Measurements from ENCODE around the gene ANXA11. TPM values are rescaled to one million over a fixed set of nuclear protein-coding genes. Genes with fewer than 3 reads are reported as not detected.

ANXA11 gene
- total RNA-seq, 3 donors from 2014 or later = 83.3 to 102 (median 93.4) TPM

- Histone ChIP-seq H3K4me3 (no peak overlapping the region), H3K9me3 (no peaks in the 10 kb centered on the region), H3K27ac (peak overlapping the region; percentile 37 to 84), H3K4me1 (peaks cover 0 to 15% of the 10 kb centered on the region in 2 donors), H3K27me3 (no peaks in the 10 kb centered on the region), H3K36me3 (no peaks in the 10 kb centered on the region)
- DNase-seq (ENCODE audit: low spot score in 2 of 2) = no peak
- no peak for TF ChIP-seq POLR2A (IDR thresholded peaks at IDR 0.05)
- TF ChIP-seq, protein P1, sequence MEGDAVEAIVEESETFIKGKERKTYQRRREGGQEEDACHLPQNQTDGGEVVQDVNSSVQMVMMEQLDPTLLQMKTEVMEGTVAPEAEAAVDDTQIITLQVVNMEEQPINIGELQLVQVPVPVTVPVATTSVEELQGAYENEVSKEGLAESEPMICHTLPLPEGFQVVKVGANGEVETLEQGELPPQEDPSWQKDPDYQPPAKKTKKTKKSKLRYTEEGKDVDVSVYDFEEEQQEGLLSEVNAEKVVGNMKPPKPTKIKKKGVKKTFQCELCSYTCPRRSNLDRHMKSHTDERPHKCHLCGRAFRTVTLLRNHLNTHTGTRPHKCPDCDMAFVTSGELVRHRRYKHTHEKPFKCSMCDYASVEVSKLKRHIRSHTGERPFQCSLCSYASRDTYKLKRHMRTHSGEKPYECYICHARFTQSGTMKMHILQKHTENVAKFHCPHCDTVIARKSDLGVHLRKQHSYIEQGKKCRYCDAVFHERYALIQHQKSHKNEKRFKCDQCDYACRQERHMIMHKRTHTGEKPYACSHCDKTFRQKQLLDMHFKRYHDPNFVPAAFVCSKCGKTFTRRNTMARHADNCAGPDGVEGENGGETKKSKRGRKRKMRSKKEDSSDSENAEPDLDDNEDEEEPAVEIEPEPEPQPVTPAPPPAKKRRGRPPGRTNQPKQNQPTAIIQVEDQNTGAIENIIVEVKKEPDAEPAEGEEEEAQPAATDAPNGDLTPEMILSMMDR (IDR thresholded peaks at IDR 0.05) = no peak
- no peak for TF ChIP-seq POLR2AphosphoS5 (IDR thresholded peaks at IDR 0.05)
- intact Hi-C loops (cut with DNase I; ENCODE audit: low total_unique reads) = no loop called here
Observed at GRCh38 chr10:80188713-80189112, 16.6 kb downstream of the ANXA11 start.

- Histone ChIP-seq H3K27ac (peak overlapping the region; percentile 70 to 84), H3K9me3 (no peaks in the 10 kb centered on the region), H3K27me3 (no peaks in the 10 kb centered on the region), H3K36me3 (no peaks in the 10 kb centered on the region), H3K4me3 (no peak overlapping the region), H3K4me1 (peaks cover 0 to 15% of the 10 kb centered on the region in 2 donors)
- peak in 1 of 2 donors; percentile 52 for DNase-seq (ENCODE audit: low spot score in 2 of 2)
- TF ChIP-seq POLR2AphosphoS5 (IDR thresholded peaks at IDR 0.05) (no peak), POLR2A (IDR thresholded peaks at IDR 0.05) (no peak)
- TF ChIP-seq, protein P1 (IDR thresholded peaks at IDR 0.05) = no peak
- intact Hi-C loops (cut with DNase I; ENCODE audit: low total_unique reads) = no loop called here
Observed at GRCh38 chr10:80187465-80188409, 17.6 kb downstream of the ANXA11 start.

DNA sequence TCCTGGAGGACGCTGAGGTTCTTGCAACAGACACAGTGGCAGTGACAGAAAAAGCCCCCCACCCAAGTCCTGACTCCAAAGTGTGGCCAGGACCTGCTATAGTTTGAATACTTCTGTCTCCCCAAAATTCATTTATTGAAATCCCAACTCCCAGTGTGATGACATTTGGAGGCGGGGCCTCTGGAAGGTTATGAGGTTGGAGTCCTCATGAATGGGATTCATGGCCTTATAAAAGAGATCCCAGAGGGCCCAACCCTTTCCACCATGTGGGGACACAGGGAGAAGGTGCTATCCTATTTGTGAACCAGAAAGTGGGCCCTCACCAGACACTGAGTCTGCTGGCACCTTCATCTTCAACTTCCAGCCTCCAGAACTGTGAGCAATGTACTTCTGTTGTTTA lies 18.3 kb downstream of the ANXA11 start:
- intact Hi-C loops (cut with DNase I; ENCODE audit: low total_unique reads) = no loop called here
- peak overlapping the region; percentile 70 to 84 for H3K27ac ChIP-seq

DNA sequence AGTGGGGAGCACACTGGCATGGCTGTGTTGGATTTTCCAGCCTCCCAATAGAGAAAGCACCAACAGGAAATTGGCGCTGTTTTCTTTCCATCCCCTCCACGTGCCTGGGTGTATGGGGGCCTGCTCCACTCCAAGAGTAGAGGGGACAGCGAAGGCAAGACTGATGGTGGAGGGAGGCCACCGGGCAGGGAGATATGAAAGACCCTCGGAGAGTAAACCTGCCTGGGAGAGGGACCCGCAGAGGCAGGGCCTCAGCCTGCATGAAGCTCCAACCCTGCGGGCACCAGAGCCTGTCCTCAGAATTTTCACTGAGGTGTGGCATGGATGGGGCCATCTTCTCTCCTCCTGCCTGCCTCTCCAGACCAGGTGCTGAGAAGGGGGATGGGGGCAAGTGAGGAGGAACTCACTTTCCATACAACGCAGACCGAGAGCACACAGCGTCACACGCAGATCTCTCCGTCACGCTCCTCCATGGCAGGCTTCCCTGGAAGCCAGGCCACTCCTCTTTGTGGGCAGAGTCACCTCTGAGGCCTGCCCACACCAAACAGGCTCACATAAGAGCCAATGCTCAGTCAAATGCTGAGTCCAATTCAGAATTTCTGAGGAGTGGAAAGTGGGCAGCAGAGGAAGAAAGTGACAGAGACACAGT lies 18.8 kb downstream of the ANXA11 start:
- Histone ChIP-seq H3K27me3 (no peaks in the 10 kb centered on the region), H3K4me1 (peaks cover 0 to 15% of the 10 kb centered on the region in 2 donors), H3K36me3 (no peaks in the 10 kb centered on the region), H3K4me3 (no peak overlapping the region), H3K9me3 (no peaks in the 10 kb centered on the region), H3K27ac (peak overlapping the region; percentile 70 to 84)
- intact Hi-C loops (cut with DNase I; ENCODE audit: low total_unique reads) = no loop called here
- no peak for DNase-seq (ENCODE audit: low spot score in 2 of 2)
- TF ChIP-seq POLR2A (IDR thresholded peaks at IDR 0.05) (no peak), POLR2AphosphoS5 (IDR thresholded peaks at IDR 0.05) (no peak)
- TF ChIP-seq, protein P1 (IDR thresholded peaks at IDR 0.05) = no peak

More for the DNA sequence above, 18.3 kb downstream of the ANXA11 start:
- H3K27me3 ChIP-seq = no peaks in the 10 kb centered on the region
- H3K9me3 ChIP-seq = no peaks in the 10 kb centered on the region
- TF ChIP-seq POLR2AphosphoS5 (IDR thresholded peaks at IDR 0.05) = no peak
- TF ChIP-seq POLR2A (IDR thresholded peaks at IDR 0.05) = no peak
- TF ChIP-seq, protein P1 (IDR thresholded peaks at IDR 0.05) = no peak
- no peak for DNase-seq (ENCODE audit: low spot score in 2 of 2)
- no peak overlapping the region for H3K4me3 ChIP-seq
- H3K4me1 ChIP-seq = peaks cover 0 to 15% of the 10 kb centered on the region in 2 donors
- no peaks in the 10 kb centered on the region for H3K36me3 ChIP-seq

All from breast epithelium (tissue), 4 donors.